Measurements from ENCODE around the gene OOEP. TPM values are rescaled to one million over a fixed set of nuclear protein-coding genes. Genes with fewer than 3 reads are reported as not detected.

OOEP gene
- total RNA-seq, 3 donors from 2014 or later, result 0.41 TPM; not detected in 2

- DNase-seq, result no peak
- Histone ChIP-seq H3K9me3 (no peaks in the 10 kb centered on the region), H3K4me1 (ENCODE audit: low read depth) (no peaks in the 10 kb centered on the region), H3K4me3 (no peak overlapping the region), H3K36me3 (ENCODE audit: low read depth) (no peaks in the 10 kb centered on the region)
- intact Hi-C loops (cut with DNase I, micrococcal nuclease), result no loop called here
- TF ChIP-seq CTCF (IDR thresholded peaks at IDR 0.05), result no peak
- ATAC-seq, result no peak
These were observed 28.4 kb downstream of the OOEP start for GRCh38 chr6:73341335-73341734.

- no peaks in the 10 kb centered on the region for H3K9me3 ChIP-seq
- no peak overlapping the region for H3K4me3 ChIP-seq
- TF ChIP-seq CTCF (IDR thresholded peaks at IDR 0.05), result no peak
- DNase-seq, result no peak
- no peaks in the 10 kb centered on the region for H3K4me1 ChIP-seq (ENCODE audit: low read depth)
- no peaks in the 10 kb centered on the region for H3K36me3 ChIP-seq (ENCODE audit: low read depth)
- intact Hi-C loops (cut with DNase I, micrococcal nuclease), result no loop called here
- peak; percentile 51 for ATAC-seq
These were observed 29.6 kb downstream of the OOEP start for GRCh38 chr6:73340048-73340447.

- Histone ChIP-seq H3K4me3 (no peak overlapping the region), H3K9me3 (no peaks in the 10 kb centered on the region), H3K4me1 (ENCODE audit: low read depth) (no peaks in the 10 kb centered on the region), H3K36me3 (ENCODE audit: low read depth) (no peaks in the 10 kb centered on the region)
- no peak for TF ChIP-seq CTCF (IDR thresholded peaks at IDR 0.05)
- DNase-seq (no peak), ATAC-seq (no peak)
- intact Hi-C loops (cut with DNase I, micrococcal nuclease), result no loop called here
These were observed 30.4 kb downstream of the OOEP start for GRCh38 chr6:73339340-73339739.

GRCh38 chr6:73329201-73329600, 40.5 kb downstream of the OOEP start:
- H3K4me1 ChIP-seq (ENCODE audit: low read depth), result no peaks in the 10 kb centered on the region
- DNase-seq (no peak), ATAC-seq (no peak)
- TF ChIP-seq CTCF (IDR thresholded peaks at IDR 0.05), result no peak
- no peaks in the 10 kb centered on the region for H3K36me3 ChIP-seq (ENCODE audit: low read depth)
- intact Hi-C loops (cut with DNase I, micrococcal nuclease), result no loop called here
- H3K9me3 ChIP-seq, result no peaks in the 10 kb centered on the region
- H3K4me3 ChIP-seq, result no peak overlapping the region

- no peaks in the 10 kb centered on the region for H3K36me3 ChIP-seq (ENCODE audit: low read depth)
- ATAC-seq (no peak), DNase-seq (no peak)
- intact Hi-C loops (cut with DNase I, micrococcal nuclease), result no loop called here
- H3K9me3 ChIP-seq, result no peaks in the 10 kb centered on the region
- no peak for TF ChIP-seq CTCF (IDR thresholded peaks at IDR 0.05)
- no peak overlapping the region for H3K4me3 ChIP-seq
- no peaks in the 10 kb centered on the region for H3K4me1 ChIP-seq (ENCODE audit: low read depth)
These were observed 40.9 kb downstream of the OOEP start for GRCh38 chr6:73328790-73329189.

GRCh38 chr6:73325656-73326055, 44.0 kb downstream of the OOEP start:
- Histone ChIP-seq H3K4me1 (ENCODE audit: low read depth) (no peaks in the 10 kb centered on the region), H3K36me3 (ENCODE audit: low read depth) (no peaks in the 10 kb centered on the region), H3K4me3 (no peak overlapping the region), H3K9me3 (no peaks in the 10 kb centered on the region)
- intact Hi-C loops (cut with DNase I, micrococcal nuclease), result no loop called here
- DNase-seq (no peak), ATAC-seq (no peak)
- no peak for TF ChIP-seq CTCF (IDR thresholded peaks at IDR 0.05)
